ENCODE results near the gene TEPSIN. TPM values are rescaled to one million over a fixed set of nuclear protein-coding genes. Genes with fewer than 3 reads are reported as not detected.

TEPSIN gene
- total RNA-seq, 4 donors from 2014 or later = 37.9 to 82.2 (median 64.9) TPM

DNA sequence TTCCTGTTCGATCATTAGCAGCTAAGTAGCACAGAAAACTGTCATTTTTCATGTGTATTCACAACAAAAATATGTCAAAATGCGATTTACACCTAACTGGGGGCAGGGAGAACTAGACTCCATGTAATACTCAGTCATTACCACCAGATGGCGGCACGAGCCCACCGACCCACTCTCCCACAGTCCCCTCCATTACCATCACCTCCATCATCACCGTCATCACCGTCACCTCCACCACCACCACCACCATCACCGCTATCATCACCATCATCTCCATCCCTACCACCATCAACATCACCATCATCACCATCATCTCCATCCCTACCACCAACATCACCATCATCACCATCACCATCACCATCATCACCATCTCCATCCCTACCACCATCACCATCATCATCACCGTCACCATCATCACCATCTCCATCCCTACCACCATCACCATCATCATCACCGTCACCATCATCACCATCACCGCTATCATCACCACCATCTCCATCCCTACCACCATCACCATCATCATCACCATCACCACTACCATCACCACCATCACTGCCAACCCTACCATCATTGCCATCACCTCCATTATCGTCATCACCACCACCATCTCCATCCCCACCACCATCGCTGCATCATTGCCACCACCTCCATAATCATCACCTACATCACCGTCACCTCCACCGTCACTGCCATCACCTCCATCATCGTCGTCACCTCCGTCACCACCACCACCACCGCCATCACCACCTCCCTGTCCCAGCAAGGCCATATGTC, 14.7 kb upstream of the TEPSIN start:
- Histone ChIP-seq H3K9me3 (no peaks in the 10 kb centered on the region), H3K27ac (peak overlapping the region in 2 of 3 donors; percentile 98 to 99), H3K27me3 (no peaks in the 10 kb centered on the region), H3K36me3 (peaks cover 21 to 27% of the 10 kb centered on the region in 2 donors), H3K4me1 (peaks cover 31 to 33% of the 10 kb centered on the region in 2 donors), H3K4me3 (replicated peaks in 1 of 3) (no peak overlapping the region)
- DNase-seq = peak; percentile 40 to 43
- WGBS, 2 donors = 64 to 66% methylated on average over 19 of the region's 19 CpGs
- intact Hi-C loops (cut with DNase I) = loop anchor here (2.0 to 5.0 kb wide), 2 partner anchors 229 to 349 kb away; no protein-coding TSS in a partner anchor
- TF ChIP-seq, protein P1, sequence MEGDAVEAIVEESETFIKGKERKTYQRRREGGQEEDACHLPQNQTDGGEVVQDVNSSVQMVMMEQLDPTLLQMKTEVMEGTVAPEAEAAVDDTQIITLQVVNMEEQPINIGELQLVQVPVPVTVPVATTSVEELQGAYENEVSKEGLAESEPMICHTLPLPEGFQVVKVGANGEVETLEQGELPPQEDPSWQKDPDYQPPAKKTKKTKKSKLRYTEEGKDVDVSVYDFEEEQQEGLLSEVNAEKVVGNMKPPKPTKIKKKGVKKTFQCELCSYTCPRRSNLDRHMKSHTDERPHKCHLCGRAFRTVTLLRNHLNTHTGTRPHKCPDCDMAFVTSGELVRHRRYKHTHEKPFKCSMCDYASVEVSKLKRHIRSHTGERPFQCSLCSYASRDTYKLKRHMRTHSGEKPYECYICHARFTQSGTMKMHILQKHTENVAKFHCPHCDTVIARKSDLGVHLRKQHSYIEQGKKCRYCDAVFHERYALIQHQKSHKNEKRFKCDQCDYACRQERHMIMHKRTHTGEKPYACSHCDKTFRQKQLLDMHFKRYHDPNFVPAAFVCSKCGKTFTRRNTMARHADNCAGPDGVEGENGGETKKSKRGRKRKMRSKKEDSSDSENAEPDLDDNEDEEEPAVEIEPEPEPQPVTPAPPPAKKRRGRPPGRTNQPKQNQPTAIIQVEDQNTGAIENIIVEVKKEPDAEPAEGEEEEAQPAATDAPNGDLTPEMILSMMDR (IDR thresholded peaks at IDR 0.05) = peak; percentile 63 to 97 (median 79)
- TF ChIP-seq POLR2A (IDR thresholded peaks at IDR 0.05) = no peak

DNA sequence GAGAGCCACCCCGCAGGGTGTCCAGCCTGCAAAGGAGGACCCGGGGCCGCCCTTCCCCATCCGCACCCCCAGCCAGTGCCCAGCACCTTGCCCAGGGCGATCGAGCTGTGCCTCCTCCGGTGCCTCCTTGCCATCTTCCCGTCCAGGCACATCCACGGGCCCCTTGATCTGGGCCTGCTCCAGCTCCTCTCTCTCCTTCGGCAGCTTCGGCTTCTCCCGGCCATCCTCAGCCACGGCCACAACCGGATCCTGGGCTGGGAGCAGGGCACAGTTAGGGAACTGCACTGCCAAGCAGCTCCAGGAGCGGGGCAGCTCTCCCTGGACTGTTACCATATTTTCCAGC, 14.1 kb upstream of the TEPSIN start:
- Histone ChIP-seq H3K4me3 (replicated peaks in 1 of 3) (no peak overlapping the region), H3K27me3 (no peaks in the 10 kb centered on the region), H3K9me3 (no peaks in the 10 kb centered on the region), H3K4me1 (peaks cover 31 to 33% of the 10 kb centered on the region in 2 donors), H3K36me3 (peaks cover 21 to 27% of the 10 kb centered on the region in 2 donors), H3K27ac (no peak overlapping the region)
- no peak for DNase-seq
- intact Hi-C loops (cut with DNase I) = loop anchor here (2.0 to 5.0 kb wide), 2 partner anchors 230 to 349 kb away; no protein-coding TSS in a partner anchor
- WGBS, 2 donors = 71 to 84% methylated on average over 10 to 14 of the region's 15 CpGs
- TF ChIP-seq POLR2A (IDR thresholded peaks at IDR 0.05) = no peak
- TF ChIP-seq, protein P1 (IDR thresholded peaks at IDR 0.05) = no peak

DNA sequence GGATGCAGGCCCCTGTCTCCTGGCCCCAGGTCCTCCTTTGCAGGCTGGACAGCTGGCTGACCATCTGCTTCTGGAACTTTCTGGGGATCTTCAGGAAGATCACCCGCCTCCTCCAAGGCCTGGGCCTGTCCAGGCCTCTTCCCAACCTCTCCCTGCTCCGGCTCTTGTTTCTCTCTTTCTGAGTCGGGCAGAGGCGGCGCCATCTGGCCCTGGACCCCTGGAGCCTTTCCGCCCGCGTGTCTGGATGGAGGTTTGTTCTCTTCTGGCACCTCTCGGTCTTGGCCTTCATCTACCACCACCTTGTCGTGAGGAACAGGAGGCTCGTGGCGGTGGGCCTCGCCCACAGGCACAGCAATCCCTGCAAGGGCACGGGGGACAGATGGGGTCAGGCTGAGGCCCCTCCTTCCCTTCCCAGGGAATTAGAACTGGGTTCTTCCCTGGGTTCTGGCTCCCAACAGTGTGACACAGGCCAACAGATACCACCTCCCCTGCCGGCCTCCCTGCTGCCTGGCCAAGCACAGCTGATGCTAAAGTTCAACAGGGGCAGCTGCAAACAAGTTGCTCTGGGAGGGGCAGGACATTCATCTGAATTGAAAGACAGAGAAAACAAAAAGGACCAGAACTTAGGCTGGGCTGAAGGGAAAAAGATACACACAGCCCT, 13.6 kb upstream of the TEPSIN start:
- intact Hi-C loops (cut with DNase I) = loop anchor here (2.0 to 5.0 kb wide), 2 partner anchors 230 to 350 kb away; no protein-coding TSS in a partner anchor
- Histone ChIP-seq H3K27me3 (no peaks in the 10 kb centered on the region), H3K9me3 (no peaks in the 10 kb centered on the region), H3K4me1 (peaks cover 31 to 33% of the 10 kb centered on the region in 2 donors), H3K27ac (no peak overlapping the region), H3K36me3 (peaks cover 21 to 27% of the 10 kb centered on the region in 2 donors), H3K4me3 (replicated peaks in 1 of 3) (no peak overlapping the region)
- 90 to 91% methylated on average over 10 to 15 of the region's 15 CpGs for WGBS, 2 donors
- DNase-seq = no peak
- no peak for TF ChIP-seq POLR2A (IDR thresholded peaks at IDR 0.05)
- TF ChIP-seq, protein P1 (IDR thresholded peaks at IDR 0.05) = no peak

DNA sequence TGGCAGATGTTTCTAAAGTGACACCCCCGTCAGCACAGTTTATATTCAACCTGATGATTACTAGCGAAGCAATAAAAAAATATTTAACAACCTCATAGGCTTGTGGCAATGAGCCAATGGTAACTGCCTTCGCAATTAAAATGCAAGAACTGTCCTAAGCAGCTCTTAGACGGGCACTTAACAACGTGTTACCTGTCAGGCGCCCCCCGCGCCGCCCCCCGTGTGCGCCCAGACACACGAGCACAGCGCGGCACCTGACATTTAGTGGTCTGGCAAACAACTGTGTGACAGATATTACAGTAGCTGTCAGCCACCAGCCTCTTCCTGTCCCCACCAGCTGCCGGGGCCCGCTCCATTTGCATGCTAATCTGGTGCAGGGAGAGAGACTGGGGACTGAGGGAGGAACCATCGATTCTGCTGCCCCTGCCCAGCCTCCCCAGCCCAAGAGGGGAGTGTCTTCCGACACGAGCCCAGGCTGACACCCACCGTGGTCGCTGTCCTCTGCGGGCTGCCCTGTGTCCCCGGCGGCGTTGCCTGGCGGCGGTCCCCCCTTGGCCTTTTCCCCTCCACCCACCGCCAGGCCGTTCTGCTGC, 12.9 kb upstream of the TEPSIN start:
- no peak for DNase-seq
- Histone ChIP-seq H3K27ac (no peak overlapping the region), H3K4me1 (peaks cover 26 to 29% of the 10 kb centered on the region in 2 donors), H3K27me3 (no peaks in the 10 kb centered on the region), H3K4me3 (replicated peaks in 1 of 3) (no peak overlapping the region), H3K36me3 (peaks cover 21 to 27% of the 10 kb centered on the region in 2 donors), H3K9me3 (no peaks in the 10 kb centered on the region)
- 90 to 94% methylated on average over 26 to 27 of the region's 29 CpGs for WGBS, 2 donors
- intact Hi-C loops (cut with DNase I) = loop anchor here (2.0 to 5.0 kb wide), 2 partner anchors 231 to 350 kb away; no protein-coding TSS in a partner anchor
- TF ChIP-seq POLR2A (IDR thresholded peaks at IDR 0.05) = no peak
- TF ChIP-seq, protein P1 (IDR thresholded peaks at IDR 0.05) = no peak
